ENCODE results near the gene ABTB1.

Gene ABTB1

DNA sequence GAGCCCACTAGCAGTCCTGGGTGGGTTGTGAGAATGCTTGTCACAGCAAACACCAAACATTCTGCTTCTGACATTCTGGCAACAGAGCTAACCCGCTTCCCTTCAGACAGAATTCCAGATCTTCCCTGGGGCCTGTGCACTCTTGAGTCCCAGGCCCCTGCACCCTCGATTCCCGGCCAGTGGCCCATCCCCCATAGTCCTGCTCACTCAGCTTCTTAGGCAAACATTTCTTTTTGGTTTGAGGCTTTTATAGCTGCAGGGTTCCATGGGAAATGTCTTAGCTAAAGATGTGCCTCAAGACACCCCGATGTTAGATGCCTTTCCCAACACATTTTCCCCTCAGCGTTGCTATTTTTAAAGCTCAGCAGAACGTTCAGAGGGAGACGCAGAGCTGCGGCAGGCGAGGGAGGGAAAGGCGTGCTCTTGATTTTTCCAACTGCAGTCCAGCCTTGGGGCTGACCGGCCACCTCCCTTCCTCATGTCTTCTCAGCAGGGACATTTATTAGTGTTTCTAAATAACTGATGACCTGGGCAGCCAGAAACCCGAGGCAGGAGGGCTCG, 35.2 kb downstream of the ABTB1 start:
- no peak for DNase-seq

DNA sequence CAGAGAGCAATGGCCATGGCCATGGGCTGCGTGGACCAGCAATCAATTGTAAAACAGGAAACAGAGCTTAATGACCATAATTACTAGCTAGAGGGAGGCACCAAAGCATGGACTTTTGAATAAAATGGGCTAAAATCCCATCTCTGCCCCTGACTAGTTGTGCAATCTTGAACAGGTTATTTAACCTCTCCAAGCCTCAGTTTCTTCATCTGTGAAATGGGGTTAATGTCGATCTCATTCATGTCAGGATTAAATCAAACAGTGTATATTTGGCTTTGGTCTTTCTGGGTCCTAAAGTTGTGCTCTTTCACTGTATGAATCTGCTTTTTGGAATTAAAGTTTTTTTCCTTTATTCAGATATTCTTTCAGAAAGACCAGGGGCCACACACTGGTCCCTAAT, 36.1 kb downstream of the ABTB1 start:
- DNase-seq: peak; percentile 34

- no peak for DNase-seq
These were observed 36.7 kb downstream of the ABTB1 start for GRCh38 chr3:127709320-127710060.

- DNase-seq: no peak
These were observed 37.6 kb downstream of the ABTB1 start for GRCh38 chr3:127710155-127710941.

DNA sequence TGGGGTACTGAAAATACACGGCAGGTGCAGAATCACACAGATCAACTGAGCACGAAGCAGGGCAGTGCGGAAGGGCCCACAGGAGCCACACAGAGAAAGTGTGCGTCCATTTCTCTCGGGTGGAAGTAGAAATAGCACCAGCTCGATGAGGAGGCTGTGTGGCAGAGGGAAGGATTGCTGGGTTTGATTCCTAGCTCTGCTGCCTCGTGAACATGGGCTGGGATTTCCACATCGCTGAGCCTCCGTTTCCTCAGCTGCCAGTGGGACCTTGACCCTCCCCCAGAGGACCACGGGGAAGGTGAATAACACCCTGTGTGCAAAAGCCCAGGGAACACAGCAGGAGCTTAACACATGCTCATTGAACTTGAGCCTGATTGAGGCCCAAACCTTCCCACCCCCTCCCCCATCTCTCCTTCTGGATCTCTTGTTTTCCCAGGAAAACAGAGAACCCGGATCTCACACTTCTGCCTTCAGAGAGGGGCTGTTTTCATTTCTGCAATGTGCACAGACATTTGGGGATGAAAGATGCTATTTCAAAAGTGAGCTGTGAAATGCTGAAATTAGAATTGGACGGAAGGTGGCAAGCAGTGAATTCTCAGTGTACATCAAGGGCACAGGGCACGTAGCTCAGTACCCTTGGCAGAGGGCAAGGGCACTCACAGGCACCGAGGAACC, 38.4 kb downstream of the ABTB1 start:
- DNase-seq: no peak

DNA sequence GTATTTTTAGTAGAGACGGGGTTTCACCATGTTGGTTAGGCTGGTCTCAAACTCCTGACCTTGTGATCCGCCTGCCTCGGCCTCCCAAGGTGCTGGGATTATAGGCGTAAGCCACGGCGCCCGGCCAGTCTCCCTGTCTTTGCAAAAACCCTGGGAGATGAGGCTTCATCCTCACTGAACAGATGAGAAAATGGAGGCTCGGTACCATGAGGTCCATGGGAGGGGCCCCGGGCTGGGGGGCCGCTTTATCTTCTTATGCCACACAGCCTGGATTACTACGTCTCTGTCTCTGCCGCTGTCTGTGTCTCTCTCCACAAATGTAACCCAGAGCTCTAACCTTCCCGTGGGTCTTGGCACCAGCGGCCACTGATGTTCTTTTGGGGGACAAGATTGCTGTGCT, 39.1 kb downstream of the ABTB1 start:
- DNase-seq: no peak

DNA sequence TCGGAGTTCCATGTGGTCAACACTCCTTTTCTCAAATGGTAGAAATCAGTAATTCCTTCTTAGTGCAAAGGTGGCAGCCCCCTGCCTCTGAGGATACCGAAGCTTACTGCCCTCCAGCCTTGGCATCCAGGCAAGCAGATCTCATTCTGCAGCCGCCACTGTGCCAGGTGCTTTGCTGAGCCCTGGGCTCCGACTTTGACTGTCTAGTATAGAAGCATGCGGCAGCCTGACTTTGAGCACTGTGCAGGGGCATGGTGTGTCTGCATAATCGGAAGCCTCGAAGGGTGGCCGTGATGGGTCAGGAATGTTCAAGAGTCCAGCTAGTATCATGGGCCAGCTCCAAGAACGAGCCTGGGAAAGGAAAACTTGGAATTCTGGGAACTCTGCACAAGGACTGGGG, 39.7 kb downstream of the ABTB1 start:
- no peak for DNase-seq

GRCh38 chr3:127712881-127713771, 40.4 kb downstream of the ABTB1 start:
- DNase-seq: peak; percentile 25

GRCh38 chr3:127714125-127714571, 41.4 kb downstream of the ABTB1 start:
- no peak for DNase-seq

- no peak for DNase-seq
These were observed 42.1 kb downstream of the ABTB1 start for GRCh38 chr3:127714866-127715265.

GRCh38 chr3:127715532-127715931, 42.8 kb downstream of the ABTB1 start:
- no peak for DNase-seq

GRCh38 chr3:127716384-127716783, 43.6 kb downstream of the ABTB1 start:
- DNase-seq: no peak

DNA sequence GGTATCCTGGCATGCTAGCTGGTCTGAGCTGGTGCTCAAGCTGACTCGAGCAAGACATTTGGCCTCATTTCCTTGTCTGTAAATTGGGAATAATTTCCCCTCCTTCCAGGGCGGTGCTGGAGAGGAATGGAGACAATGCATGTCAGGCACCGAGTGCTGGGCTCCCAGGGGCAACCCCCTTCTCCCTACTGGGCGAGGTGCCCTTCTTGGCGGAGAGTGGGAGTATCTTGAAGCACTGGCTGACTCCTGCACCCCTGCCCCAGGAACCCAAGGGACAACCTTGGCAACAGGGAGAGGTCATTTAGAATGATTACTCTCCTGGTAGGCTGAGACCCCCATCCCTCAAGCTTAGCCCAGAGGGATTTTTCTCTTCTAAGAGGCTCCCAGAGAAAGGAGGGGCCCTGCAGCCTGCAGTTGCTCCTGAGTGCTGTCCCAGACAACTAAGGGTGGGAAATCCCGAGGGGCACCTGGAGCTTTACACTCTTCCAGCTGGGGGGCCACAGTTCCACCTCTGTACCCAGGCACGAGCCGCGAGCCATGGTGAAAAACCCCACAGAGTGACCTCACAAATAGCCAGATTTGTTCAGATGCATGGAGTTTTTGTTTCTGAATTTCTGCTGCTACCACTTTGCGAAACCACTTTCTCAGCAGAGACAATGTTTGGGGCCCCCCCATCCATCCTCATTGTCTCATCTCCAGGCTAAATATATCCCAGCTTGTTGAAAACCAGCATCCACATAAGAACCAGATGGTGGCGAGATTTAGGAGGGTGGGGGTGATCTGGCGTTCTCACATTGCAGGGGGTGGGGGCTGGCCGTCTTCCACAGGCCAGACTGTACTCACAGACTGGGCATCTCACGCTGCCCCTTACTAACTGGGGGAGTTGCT, 44.8 kb downstream of the ABTB1 start:
- no peak for DNase-seq

- DNase-seq: no peak
These were observed 45.6 kb downstream of the ABTB1 start for GRCh38 chr3:127718245-127718915.

DNA sequence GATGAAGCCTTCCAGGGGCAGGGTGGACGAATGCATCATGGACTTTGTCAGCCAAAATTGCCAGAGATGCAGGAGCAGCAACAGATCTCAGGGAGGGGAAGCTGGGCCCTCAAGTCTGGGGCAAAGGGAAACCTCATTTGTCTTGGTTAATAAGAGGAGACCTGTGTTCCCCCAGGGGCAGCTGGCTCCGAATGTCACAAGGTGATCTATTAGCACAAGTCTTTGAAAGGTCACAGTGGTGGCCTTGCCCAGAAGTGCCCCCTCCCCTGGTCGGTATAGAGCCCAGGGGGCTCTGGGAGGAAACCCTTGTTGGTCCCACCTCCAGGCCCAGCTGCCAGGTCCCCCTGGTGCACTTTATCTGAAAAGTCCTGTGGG, 46.2 kb downstream of the ABTB1 start:
- no peak for DNase-seq

DNA sequence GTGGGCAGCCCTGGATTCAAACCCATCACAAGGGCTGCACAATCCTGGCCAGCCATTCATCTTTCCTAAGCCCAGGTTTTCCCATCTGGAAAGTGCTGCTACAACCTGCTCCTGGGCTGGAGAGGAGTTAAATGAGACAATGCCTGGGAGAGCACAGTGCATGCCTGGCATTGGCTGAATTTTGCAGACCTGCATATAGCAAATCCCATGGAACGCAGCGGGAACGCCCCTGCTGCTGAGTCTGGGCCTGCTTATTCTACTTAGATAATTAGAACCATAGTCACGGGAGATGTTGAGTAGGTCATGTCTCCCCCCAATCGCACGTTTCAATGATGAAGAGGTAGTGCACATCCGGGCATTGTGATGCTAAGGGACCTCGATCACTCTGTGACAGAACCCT, 46.6 kb downstream of the ABTB1 start:
- no peak for DNase-seq

DNA sequence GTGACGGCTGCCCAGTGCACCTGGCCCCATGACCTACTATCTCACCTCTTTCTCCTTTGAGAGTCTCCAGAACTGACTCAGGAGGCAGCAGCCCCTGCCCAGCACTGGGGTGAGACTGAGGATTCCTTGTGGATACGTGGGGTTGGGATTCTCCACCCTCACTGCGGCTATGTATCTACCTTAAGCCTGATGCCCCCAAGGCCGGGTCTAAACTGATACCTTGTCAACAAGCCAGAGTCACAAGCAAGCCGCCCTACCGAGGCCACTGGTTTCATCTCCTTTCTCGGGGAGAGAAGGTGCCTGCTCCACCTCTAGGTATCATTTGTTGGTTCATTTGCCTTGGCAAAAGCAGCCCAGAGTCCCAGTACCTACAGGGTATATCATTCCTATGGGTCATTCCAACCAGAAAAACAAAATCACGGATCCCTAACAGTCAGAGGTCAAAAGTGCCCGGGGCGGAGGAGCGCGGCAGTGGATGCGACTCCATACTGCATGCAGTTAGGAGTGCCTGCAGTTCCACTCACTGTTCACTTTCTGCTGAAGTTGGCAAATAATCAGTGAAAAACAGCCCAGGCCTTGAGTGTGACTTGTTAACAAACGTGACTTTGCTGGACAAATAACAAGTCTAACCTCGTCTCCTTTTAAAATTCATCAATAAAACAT, 47.5 kb downstream of the ABTB1 start:
- DNase-seq: no peak

GRCh38 chr3:127720985-127721935, 48.5 kb downstream of the ABTB1 start:
- no peak for DNase-seq
